ENCODE measurements around the gene GAA. TPM values are rescaled to one million over a fixed set of nuclear protein-coding genes. Genes with fewer than 3 reads are reported as not detected.

Gene GAA
- total and polyA plus RNA-seq, 2 of the 8 experiments (the other 6 are each of a cell fraction or from before 2014, with no cell fraction given), result 14.8 to 30.0 TPM

GRCh38 chr17:80097127-80097621 lies 4.2 kb upstream of the GAA start (continued):
- TF ChIP-seq TEAD4 (IDR thresholded peaks at IDR 0.05; ENCODE audit: low read depth, low read length) (no peak), KDM5A (IDR thresholded peaks at IDR 0.05; ENCODE audit: low read length) (no peak), MAX (IDR thresholded peaks at IDR 0.05) (no peak), NRF1 (IDR thresholded peaks at IDR 0.05; ENCODE audit: low read depth, low read length) (no peak), KDM1A (IDR thresholded peaks at IDR 0.05; ENCODE audit: borderline replicate concordance, low read length) (no peak), SRF (IDR thresholded peaks at IDR 0.05; ENCODE audit: low read depth, low read length) (no peak), HDAC6 (IDR thresholded peaks at IDR 0.05; ENCODE audit: low read depth, low read length) (no peak), BCL11A (IDR thresholded peaks at IDR 0.05; ENCODE audit: low read depth in 2 of 2, low read length in 2 of 2) (no peak)
